GM12873 (cell line): ENCODE results near the gene PAEP.

ENCODE experiments used
- TF ChIP-seq, protein P1 (sequence below): IDR thresholded peaks from 2 replicates; pipeline ENCODE4 v1.5.1; 2012; ENCODE audit warnings: low read depth, mild to moderate bottlenecking, moderate library complexity, low read length, control low read depth; ENCODE audit not compliant: insufficient read depth; ENCODE audit errors: missing control alignments

The PAEP gene

DNA sequence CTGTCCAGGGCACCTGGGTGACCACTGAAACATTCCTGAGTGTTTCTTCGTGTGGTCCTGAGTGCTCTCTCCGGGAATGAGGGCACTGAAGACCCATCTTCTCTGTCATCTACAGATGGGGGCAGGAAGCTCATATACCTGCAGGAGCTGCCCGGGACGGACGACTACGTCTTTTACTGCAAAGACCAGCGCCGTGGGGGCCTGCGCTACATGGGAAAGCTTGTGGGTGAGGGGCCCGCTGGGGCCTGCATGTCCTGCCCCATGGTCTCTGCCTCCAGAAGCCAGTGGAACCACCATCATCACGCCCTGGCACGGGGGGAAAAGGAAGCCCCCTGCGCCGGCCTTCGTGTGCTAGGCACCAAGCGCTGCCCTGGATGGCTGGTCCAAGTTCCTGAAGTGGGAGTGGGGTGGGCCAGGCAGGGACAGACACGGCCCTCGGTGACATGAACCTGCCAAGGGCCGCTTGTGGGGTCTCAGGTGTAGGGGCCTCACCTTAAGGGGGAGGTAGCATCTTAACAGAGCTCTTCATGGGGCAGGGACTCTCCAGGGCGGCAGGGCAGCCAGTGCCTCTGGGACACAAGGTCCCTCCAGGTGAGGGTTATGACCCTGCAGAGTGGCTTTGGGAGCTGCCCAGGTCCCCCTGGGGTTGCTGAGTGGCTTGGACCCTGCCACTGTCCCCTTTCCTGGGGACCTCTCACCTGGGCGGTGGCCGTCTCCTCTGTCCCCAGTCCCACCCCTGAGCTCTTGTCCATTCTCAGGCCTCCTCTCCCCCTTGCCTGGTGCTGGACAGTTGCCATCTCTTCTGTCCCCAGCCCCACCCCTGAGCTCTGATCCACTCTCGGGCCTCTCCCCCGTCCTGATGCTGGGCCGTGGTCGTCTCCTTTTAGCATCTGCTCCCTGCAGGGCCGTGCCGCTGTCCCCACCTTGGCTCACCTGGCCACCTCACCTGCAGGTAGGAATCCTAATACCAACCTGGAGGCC, 13.5 kb upstream of the PAEP start:
- TF ChIP-seq, protein P1, sequence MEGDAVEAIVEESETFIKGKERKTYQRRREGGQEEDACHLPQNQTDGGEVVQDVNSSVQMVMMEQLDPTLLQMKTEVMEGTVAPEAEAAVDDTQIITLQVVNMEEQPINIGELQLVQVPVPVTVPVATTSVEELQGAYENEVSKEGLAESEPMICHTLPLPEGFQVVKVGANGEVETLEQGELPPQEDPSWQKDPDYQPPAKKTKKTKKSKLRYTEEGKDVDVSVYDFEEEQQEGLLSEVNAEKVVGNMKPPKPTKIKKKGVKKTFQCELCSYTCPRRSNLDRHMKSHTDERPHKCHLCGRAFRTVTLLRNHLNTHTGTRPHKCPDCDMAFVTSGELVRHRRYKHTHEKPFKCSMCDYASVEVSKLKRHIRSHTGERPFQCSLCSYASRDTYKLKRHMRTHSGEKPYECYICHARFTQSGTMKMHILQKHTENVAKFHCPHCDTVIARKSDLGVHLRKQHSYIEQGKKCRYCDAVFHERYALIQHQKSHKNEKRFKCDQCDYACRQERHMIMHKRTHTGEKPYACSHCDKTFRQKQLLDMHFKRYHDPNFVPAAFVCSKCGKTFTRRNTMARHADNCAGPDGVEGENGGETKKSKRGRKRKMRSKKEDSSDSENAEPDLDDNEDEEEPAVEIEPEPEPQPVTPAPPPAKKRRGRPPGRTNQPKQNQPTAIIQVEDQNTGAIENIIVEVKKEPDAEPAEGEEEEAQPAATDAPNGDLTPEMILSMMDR, result no peak

DNA sequence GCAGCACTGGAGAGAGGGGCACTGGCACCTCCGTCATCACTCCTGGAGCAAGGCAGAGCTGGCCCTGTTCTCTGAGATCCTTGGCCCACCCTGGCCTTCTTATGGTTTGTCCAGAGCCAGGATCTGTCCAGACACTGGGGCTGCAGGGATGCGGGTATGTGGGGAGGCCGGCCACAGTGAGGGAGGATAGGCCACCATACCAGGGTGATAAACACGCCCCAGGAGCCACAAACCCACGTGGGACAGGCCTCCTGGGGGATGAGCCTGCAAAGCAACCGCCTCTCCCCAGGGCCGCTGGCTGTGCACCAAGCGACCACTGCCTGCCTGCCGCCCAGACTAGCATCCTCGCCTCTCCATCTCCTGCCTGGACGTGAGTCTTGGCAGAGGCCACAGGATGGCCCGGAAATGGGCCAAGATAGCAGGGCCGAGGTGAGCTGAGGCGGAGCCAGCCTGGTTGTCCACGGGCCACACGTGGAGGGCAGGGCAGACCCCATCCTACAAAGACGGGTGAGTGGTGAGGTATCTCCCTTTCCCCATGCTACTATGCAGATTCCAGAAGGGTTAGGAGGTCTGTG, 11.1 kb upstream of the PAEP start:
- TF ChIP-seq, protein P1, result no peak

DNA sequence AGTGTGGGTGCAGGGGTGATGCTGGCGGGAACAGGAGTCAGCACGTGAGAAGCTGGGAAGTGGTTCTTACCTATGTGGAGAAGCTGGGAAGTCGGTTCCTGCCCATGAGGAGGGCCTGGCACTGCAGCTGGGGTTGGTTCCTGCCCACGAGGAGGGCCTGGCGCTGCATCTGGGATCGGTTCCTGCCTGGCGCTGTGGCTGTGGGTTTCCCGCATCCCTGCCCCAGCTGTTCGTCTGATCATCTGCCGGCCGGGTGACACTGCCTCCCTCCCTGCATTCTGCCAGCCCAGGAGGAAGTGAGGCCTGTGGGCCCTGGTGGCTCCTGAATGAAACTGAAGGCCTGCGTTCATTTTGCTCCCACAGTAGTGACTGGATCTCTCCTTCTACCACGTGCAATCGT, 10.5 kb upstream of the PAEP start:
- TF ChIP-seq, protein P1, result no peak

DNA sequence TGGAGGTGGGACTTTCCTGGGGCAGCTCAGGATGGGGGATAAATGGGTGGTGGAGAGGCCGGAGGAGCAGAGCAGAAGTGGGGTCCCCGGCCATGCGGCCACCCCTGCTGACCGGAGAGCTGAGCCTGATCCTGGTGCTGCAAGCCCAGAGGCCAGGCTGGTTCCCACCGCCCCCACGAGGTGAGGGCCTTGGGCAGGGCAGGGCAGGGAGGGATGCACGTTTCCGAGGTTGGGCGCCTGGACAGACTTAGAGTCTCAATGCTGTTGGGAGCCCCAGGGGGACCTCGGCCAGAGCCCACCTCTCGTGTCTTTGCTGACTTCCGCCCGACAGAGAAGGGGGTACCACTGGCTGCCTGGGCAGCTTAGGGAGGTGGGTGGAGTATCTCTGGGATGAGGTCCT, 10.1 kb upstream of the PAEP start:
- TF ChIP-seq, protein P1, result no peak

DNA sequence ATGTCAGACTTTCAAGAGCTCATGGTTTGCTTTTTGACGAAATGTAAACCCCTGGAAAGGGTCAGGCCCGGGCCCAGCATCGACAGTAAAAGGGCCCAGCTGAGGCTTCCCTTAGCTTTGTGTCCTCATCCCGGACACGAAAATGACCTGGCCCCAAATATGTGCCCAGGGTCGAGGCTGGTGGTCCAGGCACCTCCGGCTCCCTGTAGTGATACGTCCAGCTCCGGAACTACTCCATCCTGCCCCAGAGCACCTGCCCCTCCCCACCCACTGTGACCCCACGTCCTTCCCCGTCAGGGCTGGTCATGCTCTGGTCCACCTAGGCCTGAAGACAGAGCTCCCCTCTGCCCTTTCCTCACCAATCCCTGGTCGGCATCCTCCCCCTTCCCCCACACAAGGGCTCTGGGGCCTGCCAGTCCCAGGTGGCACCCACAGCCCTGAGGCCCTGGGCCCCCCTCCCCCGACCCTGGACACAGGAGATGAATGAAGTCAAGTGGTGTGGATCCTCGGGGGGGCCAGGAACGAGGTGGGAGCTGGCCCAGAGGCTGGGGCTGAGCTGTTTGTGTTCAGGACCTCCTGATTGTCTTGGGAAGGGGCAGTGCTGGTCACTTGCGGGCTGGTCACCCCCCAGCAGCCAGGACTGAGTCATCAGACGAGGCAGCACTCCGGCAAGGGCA, 9.4 kb upstream of the PAEP start:
- TF ChIP-seq, protein P1, result no peak

DNA sequence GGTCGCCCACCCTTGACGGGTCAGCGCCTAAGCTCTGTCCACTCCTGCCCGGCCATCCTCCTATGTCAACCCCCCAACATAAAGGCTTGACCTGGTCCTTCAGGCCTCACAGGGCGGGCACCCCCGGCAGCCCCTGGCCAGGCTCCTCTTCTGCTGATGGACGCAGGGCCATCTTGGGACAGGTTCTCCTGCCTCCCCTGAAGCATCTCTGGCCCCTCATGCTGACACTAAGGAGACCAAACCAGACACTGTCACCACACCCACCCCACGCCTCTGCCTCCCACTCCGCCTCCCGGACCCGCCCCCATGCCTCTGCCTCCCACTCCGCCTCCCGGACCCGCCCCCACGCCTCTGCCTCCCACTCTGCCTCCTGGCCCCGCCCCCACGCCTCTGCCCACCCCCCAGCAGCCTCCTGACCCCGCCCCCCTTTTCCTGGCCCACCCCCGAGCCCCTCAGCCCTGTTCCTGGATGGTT, 8.8 kb upstream of the PAEP start:
- TF ChIP-seq, protein P1, result no peak

DNA sequence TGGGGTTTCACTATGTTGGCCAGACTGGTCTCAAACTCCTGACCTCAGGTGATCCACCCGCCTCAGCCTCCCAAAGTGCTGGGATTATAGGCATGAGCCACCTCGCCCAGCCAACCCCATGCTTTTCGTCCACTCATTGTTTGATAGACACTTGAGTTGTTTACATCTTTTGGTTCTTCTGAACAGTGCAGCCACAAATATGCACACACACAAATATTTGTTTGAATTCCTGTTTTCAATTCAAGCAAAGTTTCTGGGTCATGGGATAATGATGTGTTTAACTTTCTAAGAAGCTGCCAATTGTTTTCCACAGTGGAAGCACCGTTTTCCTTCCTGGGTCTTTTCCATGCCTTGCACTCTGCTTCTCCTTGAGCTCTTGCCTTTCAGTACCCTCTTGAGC, 6.8 kb upstream of the PAEP start:
- TF ChIP-seq, protein P1, result no peak
